Subcutaneous abdominal adipose tissue (tissue), 5 donors: Measurements from ENCODE around the gene PDE11A.

ENCODE experiments used
- H3K27ac ChIP-seq: one replicate; pipeline ENCODE4 v1.7.0; 2013; ENCODE audit warnings: low read depth, mild to moderate bottlenecking, inconsistent platforms, low read length, moderate library complexity
- H3K27me3 ChIP-seq, 5 donors: one replicate each; pipeline ENCODE4 v1.7.0; 2013; ENCODE audit warnings: low read length in 5 of 5, inconsistent platforms in 1 of 5; ENCODE audit not compliant: control insufficient read depth in 5 of 5, insufficient read depth in 4 of 5
- H3K36me3 ChIP-seq, 5 donors: one replicate each; pipeline ENCODE4 v1.7.0; 2013; ENCODE audit warnings: low read length in 5 of 5; ENCODE audit not compliant: control insufficient read depth in 5 of 5, insufficient read depth in 5 of 5
- H3K4me1 ChIP-seq, 5 donors: one replicate each; pipeline ENCODE4 v1.7.0; 2013; ENCODE audit warnings: low read length in 5 of 5, mild to moderate bottlenecking in 3 of 5, moderate library complexity in 1 of 5; ENCODE audit not compliant: control insufficient read depth in 5 of 5, insufficient read depth in 5 of 5
- H3K4me3 ChIP-seq, 5 donors: one replicate each; pipeline ENCODE4 v1.7.0; 2013; ENCODE audit warnings: low read length in 5 of 5, low read depth in 1 of 5
- H3K9ac ChIP-seq, 5 donors: one replicate each; pipeline ENCODE4 v1.7.0; 2013; ENCODE audit warnings: low read length in 5 of 5, mild to moderate bottlenecking in 4 of 5, moderate library complexity in 3 of 5
- H3K9me3 ChIP-seq, 5 donors: one replicate each; pipeline ENCODE4 v1.7.0; 2013; ENCODE audit warnings: low read length in 5 of 5; ENCODE audit not compliant: control insufficient read depth in 5 of 5
- donor health status: healthy.
- donor health status: healthy.
- donor health status: healthy.
- donor health status: healthy.
- donor health status: healthy.

PDE11A gene

GRCh38 chr2:177683661-177684069 is 388.9 kb downstream of the PDE11A start:
- Histone ChIP-seq H3K9me3 (no peaks in the 10 kb centered on the region), H3K9ac (no peak overlapping the region), H3K4me1 (peaks cover 0 to 23% (median 16%) of the 10 kb centered on the region in 5 donors), H3K27me3 (no peaks in the 10 kb centered on the region), H3K4me3 (peak overlapping the region in 1 of 5 donors; percentile 19), H3K36me3 (no peaks in the 10 kb centered on the region), H3K27ac (no peak overlapping the region)

DNA sequence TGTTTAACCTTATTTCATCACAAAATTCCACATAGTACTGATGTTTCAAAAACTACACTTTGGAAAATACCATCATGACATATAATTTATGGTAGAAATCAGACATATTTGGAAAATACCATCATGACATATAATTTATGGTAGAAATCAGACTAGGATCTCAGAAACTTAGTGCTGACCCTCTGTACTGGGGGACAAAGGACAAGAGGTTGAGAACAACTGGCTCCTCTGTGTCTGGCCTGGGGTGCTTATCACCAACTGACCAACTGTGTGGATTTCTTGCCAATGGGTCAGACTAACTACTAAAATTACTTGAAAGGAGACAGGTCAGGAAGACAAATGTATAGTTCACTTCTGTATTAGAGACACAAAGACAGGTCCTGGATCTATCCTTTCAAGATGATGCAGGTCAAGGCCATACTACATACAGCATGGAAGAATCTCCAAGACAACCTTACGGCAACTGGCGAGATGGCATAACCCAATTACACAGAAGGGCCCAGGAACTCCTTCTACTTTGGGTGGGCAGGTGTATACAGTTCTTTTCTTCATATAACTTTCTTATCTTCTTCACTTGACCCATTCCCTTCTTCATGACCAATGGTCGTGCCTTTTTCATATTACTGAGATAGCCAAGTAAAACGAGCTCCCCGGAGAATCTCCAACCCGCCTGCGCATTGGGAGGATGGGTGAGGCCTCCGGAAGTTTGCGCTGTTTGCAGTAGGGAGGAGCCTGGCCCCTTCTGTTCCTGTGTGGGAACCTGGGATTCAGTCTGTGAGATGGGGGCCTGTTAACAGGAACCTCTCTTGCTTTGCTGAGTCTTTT is 389.5 kb downstream of the PDE11A start:
- Histone ChIP-seq H3K9ac (no peak overlapping the region), H3K27me3 (no peaks in the 10 kb centered on the region), H3K4me3 (peak overlapping the region in 1 of 5 donors; percentile 19)

DNA sequence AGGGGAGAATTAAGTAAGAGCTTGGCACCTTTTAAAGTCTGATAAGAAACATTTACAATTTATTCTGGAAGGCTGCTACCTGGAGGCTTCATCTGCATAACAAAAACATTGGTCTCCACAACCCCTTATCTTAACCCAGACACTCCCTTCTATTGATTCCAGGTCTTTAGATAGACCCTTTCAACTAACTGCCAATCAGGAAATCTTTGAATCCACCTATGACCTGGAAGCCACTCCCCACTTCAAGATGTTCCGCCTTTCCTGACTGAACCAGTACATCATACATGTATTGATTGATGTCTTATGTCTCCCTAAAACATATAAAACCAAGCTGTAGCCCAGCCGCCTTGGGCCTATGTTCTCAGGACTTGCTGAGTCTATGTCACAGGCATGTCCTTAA is 390.6 kb downstream of the PDE11A start:
- H3K27me3 ChIP-seq = no peaks in the 10 kb centered on the region
- no peak overlapping the region for H3K27ac ChIP-seq
- no peaks in the 10 kb centered on the region for H3K9me3 ChIP-seq
- peaks cover 0 to 23% (median 16%) of the 10 kb centered on the region in 5 donors for H3K4me1 ChIP-seq
- H3K36me3 ChIP-seq = no peaks in the 10 kb centered on the region
- no peak overlapping the region for H3K9ac ChIP-seq
- no peak overlapping the region for H3K4me3 ChIP-seq

More for the DNA sequence above, 389.5 kb downstream of the PDE11A start:
- no peak overlapping the region for H3K27ac ChIP-seq
- no peaks in the 10 kb centered on the region for H3K9me3 ChIP-seq
- peaks cover 0 to 23% (median 16%) of the 10 kb centered on the region in 5 donors for H3K4me1 ChIP-seq
- H3K36me3 ChIP-seq = no peaks in the 10 kb centered on the region

- H3K4me1 ChIP-seq = peaks cover 0 to 23% (median 16%) of the 10 kb centered on the region in 5 donors
- H3K9ac ChIP-seq = no peak overlapping the region
- H3K27me3 ChIP-seq = no peaks in the 10 kb centered on the region
- H3K9me3 ChIP-seq = no peaks in the 10 kb centered on the region
- no peaks in the 10 kb centered on the region for H3K36me3 ChIP-seq
- no peak overlapping the region for H3K4me3 ChIP-seq
- no peak overlapping the region for H3K27ac ChIP-seq
These were observed 391.5 kb downstream of the PDE11A start for GRCh38 chr2:177680866-177681712.

DNA sequence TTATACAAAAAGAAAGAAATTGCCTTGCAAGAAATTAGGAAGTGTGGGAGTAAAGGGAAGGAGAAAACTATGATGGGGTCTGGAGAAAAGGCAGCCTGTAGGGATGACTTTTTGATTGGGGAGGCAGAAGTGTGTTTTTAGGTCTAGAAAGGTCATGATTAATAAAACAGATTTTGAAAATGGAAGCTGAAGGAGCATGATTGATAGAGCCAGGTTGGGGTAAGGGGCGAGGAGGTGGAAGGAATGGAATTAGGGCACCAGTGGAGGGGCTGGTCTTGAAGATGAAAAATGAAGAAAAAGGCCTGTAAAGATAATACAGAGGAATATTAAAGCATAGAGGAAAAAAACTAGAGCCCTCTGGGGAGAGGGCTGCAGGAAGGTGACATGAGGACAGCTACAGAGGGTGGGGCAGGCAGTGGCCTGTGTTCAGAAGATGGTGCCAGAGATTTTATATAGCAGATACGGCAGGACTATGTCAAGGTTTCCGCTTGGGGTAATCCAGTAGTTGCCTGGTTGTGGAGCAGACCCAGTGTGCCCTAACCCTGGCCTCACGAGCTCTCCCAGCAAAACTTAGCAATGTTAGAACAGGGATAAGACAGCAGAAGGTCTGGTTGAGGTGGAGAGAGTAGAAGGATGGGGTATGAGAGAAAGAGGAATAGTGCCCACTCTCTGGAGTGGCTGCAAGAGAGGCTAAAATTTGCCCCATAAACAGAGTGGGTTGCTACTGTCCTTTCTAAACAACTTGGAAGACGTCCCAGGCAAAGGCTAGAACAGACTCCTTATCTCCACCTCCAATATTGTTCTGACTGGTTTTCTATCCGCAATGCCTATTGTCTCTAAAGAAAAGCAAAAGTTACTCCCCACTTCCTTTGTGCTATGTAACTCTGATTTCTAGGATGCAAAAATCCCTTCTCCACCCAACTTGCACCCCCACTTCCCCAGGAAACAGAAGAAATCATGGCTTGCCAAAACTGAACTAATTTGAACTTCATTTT is 392.7 kb downstream of the PDE11A start:
- H3K27ac ChIP-seq = no peak overlapping the region
- H3K9me3 ChIP-seq = no peaks in the 10 kb centered on the region
- no peaks in the 10 kb centered on the region for H3K27me3 ChIP-seq
- H3K36me3 ChIP-seq = no peaks in the 10 kb centered on the region
- H3K4me3 ChIP-seq = no peak overlapping the region
- no peak overlapping the region for H3K9ac ChIP-seq
- peaks cover 0 to 23% (median 16%) of the 10 kb centered on the region in 5 donors for H3K4me1 ChIP-seq

GRCh38 chr2:177678939-177679338 is 393.6 kb downstream of the PDE11A start:
- peaks cover 0 to 3% (median 0%) of the 10 kb centered on the region in 5 donors for H3K9me3 ChIP-seq
- no peak overlapping the region for H3K9ac ChIP-seq
- no peak overlapping the region for H3K27ac ChIP-seq
- H3K27me3 ChIP-seq = no peaks in the 10 kb centered on the region
- no peaks in the 10 kb centered on the region for H3K36me3 ChIP-seq
- peaks cover 0 to 16% (median 14%) of the 10 kb centered on the region in 5 donors for H3K4me1 ChIP-seq
- H3K4me3 ChIP-seq = no peak overlapping the region

GRCh38 chr2:177676636-177677035 is 395.9 kb downstream of the PDE11A start:
- no peak overlapping the region for H3K27ac ChIP-seq
- peaks cover 0 to 16% (median 8%) of the 10 kb centered on the region in 5 donors for H3K4me1 ChIP-seq
- H3K27me3 ChIP-seq = no peaks in the 10 kb centered on the region
- peaks cover 0 to 3% (median 0%) of the 10 kb centered on the region in 5 donors for H3K9me3 ChIP-seq
- H3K36me3 ChIP-seq = no peaks in the 10 kb centered on the region
- no peak overlapping the region for H3K4me3 ChIP-seq
- no peak overlapping the region for H3K9ac ChIP-seq

DNA sequence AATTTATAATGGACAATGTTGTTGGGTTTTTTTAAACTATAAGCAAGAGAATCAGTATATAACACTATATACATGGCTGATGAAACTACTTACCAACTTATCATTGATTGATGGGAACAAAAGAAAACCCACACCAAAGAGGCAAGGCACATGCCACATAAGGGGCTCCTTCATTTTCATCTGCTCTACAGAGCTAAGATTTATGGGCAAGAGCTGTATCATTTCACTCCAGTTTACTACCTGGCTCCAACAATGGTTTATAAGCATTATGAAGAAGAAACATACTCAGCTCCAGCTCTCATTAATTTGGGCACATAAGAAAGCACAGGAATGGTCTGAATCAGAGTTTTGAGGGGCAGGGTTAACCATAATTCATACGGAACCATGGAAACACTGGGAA is 396.8 kb downstream of the PDE11A start:
- no peak overlapping the region for H3K9ac ChIP-seq
- H3K4me1 ChIP-seq = peaks cover 0 to 21% (median 8%) of the 10 kb centered on the region in 5 donors
- H3K9me3 ChIP-seq = peaks cover 0 to 3% (median 0%) of the 10 kb centered on the region in 5 donors
- H3K27ac ChIP-seq = no peak overlapping the region
- no peak overlapping the region for H3K4me3 ChIP-seq
- H3K27me3 ChIP-seq = no peaks in the 10 kb centered on the region
- no peaks in the 10 kb centered on the region for H3K36me3 ChIP-seq

- no peak overlapping the region for H3K9ac ChIP-seq
These were observed 397.2 kb downstream of the PDE11A start for GRCh38 chr2:177675350-177675821.

More at GRCh38 chr2:177675350-177675821, 397.2 kb downstream of the PDE11A start:
- H3K36me3 ChIP-seq = no peaks in the 10 kb centered on the region
- H3K4me1 ChIP-seq = peaks cover 0 to 22% (median 8%) of the 10 kb centered on the region in 5 donors
- H3K9me3 ChIP-seq = peaks cover 0 to 3% (median 0%) of the 10 kb centered on the region in 5 donors
- no peak overlapping the region for H3K4me3 ChIP-seq
- no peak overlapping the region for H3K27ac ChIP-seq
- no peaks in the 10 kb centered on the region for H3K27me3 ChIP-seq
